SJSA1 (cell line): ENCODE measurements around the gene BBOF1. TPM values are rescaled to one million over a fixed set of nuclear protein-coding genes. Genes with fewer than 3 reads are reported as not detected.

Experiments used
- DNase-seq, 2 experiments: peaks; one replicate each; pipeline ENCODE4 v3.0.0-alpha.2; 2015 to 2020; ENCODE audit warnings: low spot score in 2 of 2, low read depth in 1 of 2
- H3K27ac ChIP-seq: fragments of 250-450 bp; sonication (Bioruptor Pico); 2 replicates; pipeline ENCODE4 v1.5.1; 2020; ENCODE audit warnings: mild to moderate bottlenecking, moderate library complexity
- H3K27me3 ChIP-seq: fragments of 250-450 bp; sonication (Bioruptor Pico); replicated peaks from 2 replicates; pipeline ENCODE4 v1.5.1; 2020; ENCODE audit warnings: mild to moderate bottlenecking, moderate library complexity
- H3K36me3 ChIP-seq: fragments of 250-450 bp; sonication (Bioruptor Pico); 2 replicates; pipeline ENCODE4 v1.5.1; 2020; ENCODE audit warnings: mild to moderate bottlenecking
- H3K4me1 ChIP-seq: fragments of 250-450 bp; sonication (Bioruptor Pico); replicated peaks from 2 replicates; pipeline ENCODE4 v1.6.1; 2021; ENCODE audit warnings: mild to moderate bottlenecking
- H3K4me3 ChIP-seq: fragments of 250-450 bp; sonication (Bioruptor Pico); 2 replicates; pipeline ENCODE4 v1.5.1; 2020; ENCODE audit warnings: mild to moderate bottlenecking
- H3K9me3 ChIP-seq: fragments of 250-450 bp; sonication (Bioruptor Pico); replicated peaks from 2 replicates; pipeline ENCODE4 v1.5.1; 2020; ENCODE audit warnings: mild to moderate bottlenecking
- total RNA-seq: library from RNA; depleted of rRNA; stranded (reverse); fragments of >200 nt; shearing (Covaris generic); gene quantifications from 2 replicates; pipeline ENCODE4 v1.2.3, GENCODE V29; 2014

Gene BBOF1
- total RNA-seq, 1 experiment from 2014 or later = 10.2 TPM

- Histone ChIP-seq H3K9me3 (no peaks in the 10 kb centered on the region), H3K27ac (no peak overlapping the region), H3K4me1 (no peaks in the 10 kb centered on the region), H3K4me3 (no peak overlapping the region), H3K36me3 (no peaks in the 10 kb centered on the region), H3K27me3 (no peaks in the 10 kb centered on the region)
- DNase-seq = no peak
Measured at GRCh38 chr14:74008843-74009499, 10.2 kb upstream of the BBOF1 start.

- Histone ChIP-seq H3K27ac (no peak overlapping the region), H3K4me1 (peaks cover 6% of the 10 kb centered on the region), H3K36me3 (peaks cover 4% of the 10 kb centered on the region; the same call in 1 of the 2 replicates), H3K9me3 (no peaks in the 10 kb centered on the region), H3K4me3 (no peak overlapping the region), H3K27me3 (no peaks in the 10 kb centered on the region)
- no peak for DNase-seq
Measured at GRCh38 chr14:74014299-74014698, 4.8 kb upstream of the BBOF1 start.

- Histone ChIP-seq H3K4me1 (peaks cover 10% of the 10 kb centered on the region), H3K4me3 (no peak overlapping the region), H3K27me3 (no peaks in the 10 kb centered on the region)
Measured at GRCh38 chr14:74015176-74015575, 4.0 kb upstream of the BBOF1 start.

GRCh38 chr14:74015963-74016362, 3.2 kb upstream of the BBOF1 start:
- peaks cover 10% of the 10 kb centered on the region for H3K4me1 ChIP-seq
- H3K27me3 ChIP-seq = no peaks in the 10 kb centered on the region
- H3K4me3 ChIP-seq = no peak overlapping the region
- no peak overlapping the region for H3K27ac ChIP-seq
- DNase-seq = no peak
- no peaks in the 10 kb centered on the region for H3K9me3 ChIP-seq
- H3K36me3 ChIP-seq = peaks cover 4% of the 10 kb centered on the region; the same call in 1 of the 2 replicates

More at GRCh38 chr14:74015176-74015575, 4.0 kb upstream of the BBOF1 start:
- Histone ChIP-seq H3K27ac (no peak overlapping the region), H3K36me3 (peaks cover 4% of the 10 kb centered on the region; the same call in 1 of the 2 replicates), H3K9me3 (no peaks in the 10 kb centered on the region)
- DNase-seq = no peak

GRCh38 chr14:74018174-74018585, 969 bp upstream of the BBOF1 start:
- DNase-seq = no peak
- H3K36me3 ChIP-seq = peaks cover 4% of the 10 kb centered on the region; the same call in 1 of the 2 replicates

GRCh38 chr14:74019408-74020137, 424 bp downstream of the BBOF1 start:
- Histone ChIP-seq H3K36me3 (peaks cover 4% of the 10 kb centered on the region; the same call in 1 of the 2 replicates), H3K27me3 (no peaks in the 10 kb centered on the region)
- DNase-seq = no peak

More at GRCh38 chr14:74018174-74018585, 969 bp upstream of the BBOF1 start:
- no peaks in the 10 kb centered on the region for H3K27me3 ChIP-seq
- peak overlapping the region; percentile 82 for H3K4me3 ChIP-seq
- no peaks in the 10 kb centered on the region for H3K9me3 ChIP-seq
- H3K27ac ChIP-seq = peak overlapping the region; percentile 87
- H3K4me1 ChIP-seq = peaks cover 10% of the 10 kb centered on the region

GRCh38 chr14:74022346-74022745, 3.2 kb downstream of the BBOF1 start:
- Histone ChIP-seq H3K27ac (no peak overlapping the region), H3K4me3 (no peak overlapping the region), H3K9me3 (no peaks in the 10 kb centered on the region), H3K27me3 (no peaks in the 10 kb centered on the region), H3K4me1 (peaks cover 10% of the 10 kb centered on the region), H3K36me3 (peaks cover 4% of the 10 kb centered on the region; the same call in 1 of the 2 replicates)
- no peak for DNase-seq

More at GRCh38 chr14:74019408-74020137, 424 bp downstream of the BBOF1 start:
- H3K4me1 ChIP-seq = peaks cover 10% of the 10 kb centered on the region
- no peaks in the 10 kb centered on the region for H3K9me3 ChIP-seq
- H3K27ac ChIP-seq = peak overlapping the region; percentile 47
- peak overlapping the region; percentile 82 for H3K4me3 ChIP-seq

- H3K4me3 ChIP-seq = no peak overlapping the region
- no peak overlapping the region for H3K27ac ChIP-seq
- no peaks in the 10 kb centered on the region for H3K27me3 ChIP-seq
- no peaks in the 10 kb centered on the region for H3K9me3 ChIP-seq
- H3K36me3 ChIP-seq = no peaks in the 10 kb centered on the region
- H3K4me1 ChIP-seq = no peaks in the 10 kb centered on the region
- no peak for DNase-seq
Measured at GRCh38 chr14:74029136-74029535, 10.0 kb downstream of the BBOF1 start.

- Histone ChIP-seq H3K27ac (no peak overlapping the region), H3K4me3 (no peak overlapping the region), H3K9me3 (no peaks in the 10 kb centered on the region)
Measured at GRCh38 chr14:74034572-74034971, 15.4 kb downstream of the BBOF1 start.

GRCh38 chr14:74035556-74035955, 16.4 kb downstream of the BBOF1 start:
- no peak for DNase-seq
- Histone ChIP-seq H3K36me3 (no peaks in the 10 kb centered on the region), H3K9me3 (no peaks in the 10 kb centered on the region), H3K4me3 (no peak overlapping the region), H3K4me1 (no peaks in the 10 kb centered on the region), H3K27ac (no peak overlapping the region), H3K27me3 (no peaks in the 10 kb centered on the region)

More at GRCh38 chr14:74034572-74034971, 15.4 kb downstream of the BBOF1 start:
- H3K36me3 ChIP-seq = no peaks in the 10 kb centered on the region
- no peaks in the 10 kb centered on the region for H3K4me1 ChIP-seq
- DNase-seq = no peak
- H3K27me3 ChIP-seq = no peaks in the 10 kb centered on the region

GRCh38 chr14:74038020-74038859, 19.1 kb downstream of the BBOF1 start:
- H3K27me3 ChIP-seq = no peaks in the 10 kb centered on the region
- H3K27ac ChIP-seq = no peak overlapping the region
- H3K9me3 ChIP-seq = no peaks in the 10 kb centered on the region
- peak in 1 of 2 experiments; percentile 49 for DNase-seq
- no peaks in the 10 kb centered on the region for H3K36me3 ChIP-seq
- no peaks in the 10 kb centered on the region for H3K4me1 ChIP-seq
- H3K4me3 ChIP-seq = no peak overlapping the region

- no peak for DNase-seq
- H3K27ac ChIP-seq = no peak overlapping the region
- no peak overlapping the region for H3K4me3 ChIP-seq
- H3K9me3 ChIP-seq = no peaks in the 10 kb centered on the region
- no peaks in the 10 kb centered on the region for H3K4me1 ChIP-seq
- H3K27me3 ChIP-seq = no peaks in the 10 kb centered on the region
- H3K36me3 ChIP-seq = no peaks in the 10 kb centered on the region
Measured at GRCh38 chr14:74042296-74042695, 23.1 kb downstream of the BBOF1 start.

- Histone ChIP-seq H3K36me3 (no peaks in the 10 kb centered on the region), H3K4me3 (no peak overlapping the region), H3K27ac (no peak overlapping the region), H3K4me1 (no peaks in the 10 kb centered on the region), H3K9me3 (no peaks in the 10 kb centered on the region), H3K27me3 (no peaks in the 10 kb centered on the region)
- DNase-seq = no peak
Measured at GRCh38 chr14:74045522-74045921, 26.4 kb downstream of the BBOF1 start.
